Type B pancreatic cell (in vitro differentiated cells): Measurements from ENCODE around the gene C16orf82. TPM values are rescaled to one million over a fixed set of nuclear protein-coding genes. Genes with fewer than 3 reads are reported as not detected.
A peak's percentile ranks its signal among the peaks of the same experiment; 100 is the strongest.
"Not testable (repeated sequence)": the region's sequence is repeated elsewhere in the genome, so short reads cannot be mapped to it uniquely, and the experiment has no call there.

ENCODE experiments used
- DNase-seq: peaks from one replicate; pipeline ENCODE4 v3.0.0; 2021; ENCODE audit warnings: mixed read lengths; ENCODE audit not compliant: unreplicated experiment; ENCODE audit errors: extremely low spot score
- H3K27ac Mint-ChIP-seq: 2 replicates; pipeline ENCODE4 v1.8.0; 2021; ENCODE audit warnings: mild to moderate bottlenecking, mixed read lengths
- H3K27me3 Mint-ChIP-seq: 2 replicates; pipeline ENCODE4 v1.8.0; 2021; ENCODE audit warnings: mixed read lengths
- H3K36me3 Mint-ChIP-seq: 2 replicates; pipeline ENCODE4 v1.8.0; 2021; ENCODE audit warnings: mixed read lengths
- H3K4me1 Mint-ChIP-seq: one replicate; pipeline ENCODE4 v1.8.0; 2021; ENCODE audit warnings: mixed read lengths; ENCODE audit not compliant: unreplicated experiment
- H3K4me3 Mint-ChIP-seq: 2 replicates; pipeline ENCODE4 v1.8.0; 2021; ENCODE audit warnings: mild to moderate bottlenecking, mixed read lengths
- H3K9me3 Mint-ChIP-seq: 2 replicates; pipeline ENCODE4 v1.8.0; 2021; ENCODE audit warnings: mixed read lengths
- total RNA-seq: library from RNA; stranded (reverse); gene quantifications from 2 replicates; pipeline ENCODE4 v1.2.1, GENCODE V29; 2021; ENCODE audit warnings: low replicate concordance
- TF ChIP-seq, protein P1 (sequence below): fragments of 200-600 bp; sonication (generic); conservative IDR thresholded peaks from 2 replicates; pipeline ENCODE4 v1.5.0; 2021; ENCODE audit warnings: antibody characterized with exemption, mild to moderate bottlenecking

Gene C16orf82
- total RNA-seq, 1 donor from 2014 or later = 0.43 TPM

DNA sequence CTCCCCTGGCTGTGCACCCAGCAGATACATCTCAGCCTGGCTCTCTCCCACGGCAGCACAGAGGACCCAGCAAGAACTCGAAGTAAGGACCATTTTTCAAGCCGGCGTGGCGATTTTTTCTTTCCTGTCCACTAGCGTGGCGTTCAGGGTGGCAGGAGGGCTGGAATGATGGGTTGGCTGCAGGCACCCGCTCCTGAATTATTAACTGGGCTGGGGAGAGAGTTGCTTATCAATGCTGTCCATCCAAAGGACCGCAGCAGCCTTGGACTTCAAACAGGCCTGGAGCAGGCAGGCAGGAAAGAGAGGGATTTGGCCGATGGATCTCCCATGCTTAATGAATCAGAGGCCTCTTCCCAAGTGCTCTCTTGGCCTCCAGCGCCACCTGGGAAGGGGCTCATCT lies 7.0 kb downstream of the C16orf82 start:
- no peaks in the 10 kb centered on the region for H3K4me1 Mint-ChIP-seq
- H3K4me3 Mint-ChIP-seq = no peak overlapping the region
- H3K9me3 Mint-ChIP-seq = peaks cover 7% of the 10 kb centered on the region
- H3K27ac Mint-ChIP-seq = no peak overlapping the region
- H3K27me3 Mint-ChIP-seq = peaks cover 10% of the 10 kb centered on the region
- no peak for DNase-seq
- no peaks in the 10 kb centered on the region for H3K36me3 Mint-ChIP-seq
- TF ChIP-seq, protein P1, sequence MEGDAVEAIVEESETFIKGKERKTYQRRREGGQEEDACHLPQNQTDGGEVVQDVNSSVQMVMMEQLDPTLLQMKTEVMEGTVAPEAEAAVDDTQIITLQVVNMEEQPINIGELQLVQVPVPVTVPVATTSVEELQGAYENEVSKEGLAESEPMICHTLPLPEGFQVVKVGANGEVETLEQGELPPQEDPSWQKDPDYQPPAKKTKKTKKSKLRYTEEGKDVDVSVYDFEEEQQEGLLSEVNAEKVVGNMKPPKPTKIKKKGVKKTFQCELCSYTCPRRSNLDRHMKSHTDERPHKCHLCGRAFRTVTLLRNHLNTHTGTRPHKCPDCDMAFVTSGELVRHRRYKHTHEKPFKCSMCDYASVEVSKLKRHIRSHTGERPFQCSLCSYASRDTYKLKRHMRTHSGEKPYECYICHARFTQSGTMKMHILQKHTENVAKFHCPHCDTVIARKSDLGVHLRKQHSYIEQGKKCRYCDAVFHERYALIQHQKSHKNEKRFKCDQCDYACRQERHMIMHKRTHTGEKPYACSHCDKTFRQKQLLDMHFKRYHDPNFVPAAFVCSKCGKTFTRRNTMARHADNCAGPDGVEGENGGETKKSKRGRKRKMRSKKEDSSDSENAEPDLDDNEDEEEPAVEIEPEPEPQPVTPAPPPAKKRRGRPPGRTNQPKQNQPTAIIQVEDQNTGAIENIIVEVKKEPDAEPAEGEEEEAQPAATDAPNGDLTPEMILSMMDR = no peak

DNA sequence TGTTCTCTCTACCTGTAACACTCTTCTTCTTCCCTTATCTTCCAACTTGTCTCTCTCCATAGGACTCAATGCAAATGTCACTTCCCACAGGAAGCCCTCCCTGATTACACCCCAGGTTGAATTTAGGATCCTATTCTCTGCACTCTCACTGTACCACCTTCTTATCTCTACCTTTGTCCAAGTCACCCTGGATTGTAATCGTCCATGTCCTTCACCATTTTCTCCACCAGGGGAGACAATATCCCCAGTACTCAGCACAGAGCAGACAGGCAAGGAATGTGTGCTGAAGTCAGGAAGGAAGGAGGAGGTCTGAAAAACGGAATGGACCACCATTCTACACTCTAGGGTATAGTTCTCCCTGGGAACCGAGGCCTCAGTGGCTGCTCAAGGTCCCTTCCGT lies 14.2 kb downstream of the C16orf82 start:
- peaks cover 4% of the 10 kb centered on the region for H3K4me1 Mint-ChIP-seq
- peaks cover 30% of the 10 kb centered on the region for H3K27me3 Mint-ChIP-seq
- TF ChIP-seq, protein P1 = peak; percentile 68

DNA sequence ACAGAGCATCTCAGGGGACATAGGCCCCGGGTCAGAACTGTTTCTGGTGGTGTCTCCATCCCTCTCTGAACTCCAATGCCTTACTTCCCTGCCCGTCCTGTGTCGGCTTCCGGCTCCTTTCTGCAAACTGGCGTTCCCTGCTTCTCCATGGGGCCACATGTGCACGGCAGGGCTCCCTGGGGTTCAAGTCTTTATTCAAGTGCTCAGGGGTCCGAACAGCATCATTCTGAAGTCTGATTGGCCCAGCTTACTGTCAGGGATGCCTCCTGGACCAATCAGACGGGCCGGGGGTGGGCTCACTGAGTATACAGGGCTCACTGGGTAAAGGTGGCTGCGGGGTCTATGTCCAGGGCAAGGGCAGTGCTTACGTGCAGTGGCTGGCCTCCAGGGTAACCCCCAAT lies 17.1 kb downstream of the C16orf82 start:
- H3K9me3 Mint-ChIP-seq = no peaks in the 10 kb centered on the region
- H3K36me3 Mint-ChIP-seq = no peaks in the 10 kb centered on the region
- peaks cover 4% of the 10 kb centered on the region for H3K4me1 Mint-ChIP-seq
- TF ChIP-seq, protein P1 = no peak
- no peak overlapping the region for H3K27ac Mint-ChIP-seq
- H3K27me3 Mint-ChIP-seq = peaks cover 28% of the 10 kb centered on the region
- H3K4me3 Mint-ChIP-seq = no peak overlapping the region
- no peak for DNase-seq

More for the DNA sequence above, 14.2 kb downstream of the C16orf82 start:
- Mint-ChIP-seq H3K36me3 (no peaks in the 10 kb centered on the region), H3K9me3 (peaks cover 6% of the 10 kb centered on the region), H3K27ac (no peak overlapping the region), H3K4me3 (no peak overlapping the region)
- DNase-seq = no peak

DNA sequence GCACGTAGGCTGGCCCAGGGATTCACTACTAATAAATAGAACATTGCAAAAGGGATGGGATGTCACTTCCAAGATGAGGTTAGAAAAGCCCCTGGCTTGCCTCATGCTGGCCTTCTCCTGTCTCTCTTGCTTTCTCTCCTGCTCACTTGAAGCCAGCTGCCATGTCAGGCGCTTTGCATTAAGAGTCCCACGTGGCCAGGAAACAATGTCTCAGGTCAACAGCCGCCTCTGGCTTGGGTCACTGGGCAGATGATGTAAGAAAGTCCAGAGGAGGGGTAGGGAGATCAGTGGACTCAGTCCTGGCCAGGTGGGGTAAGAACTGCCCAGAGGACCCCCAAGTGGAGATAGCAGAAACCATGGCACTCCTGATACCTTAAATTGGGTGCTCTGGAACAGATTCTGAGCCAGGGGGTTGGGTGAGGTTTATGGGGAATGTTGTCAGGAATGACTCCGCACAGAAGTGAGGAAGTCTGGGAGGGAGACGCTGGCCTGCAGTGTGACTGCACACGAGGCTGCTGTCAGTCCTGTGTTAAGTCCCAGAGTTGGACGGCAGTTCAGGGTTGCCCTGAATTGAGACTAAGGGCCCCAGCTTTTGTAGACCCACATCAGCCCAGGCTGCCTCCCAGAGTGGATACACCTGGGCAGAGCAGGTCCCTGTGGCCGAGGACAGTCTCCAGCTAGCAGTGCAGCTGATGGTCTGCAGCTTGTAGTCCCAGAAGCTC lies 17.7 kb downstream of the C16orf82 start:
- H3K36me3 Mint-ChIP-seq = no peaks in the 10 kb centered on the region
- no peaks in the 10 kb centered on the region for H3K9me3 Mint-ChIP-seq
- TF ChIP-seq, protein P1 = no peak
- peaks cover 26% of the 10 kb centered on the region for H3K27me3 Mint-ChIP-seq
- H3K27ac Mint-ChIP-seq = no peak overlapping the region
- peaks cover 4% of the 10 kb centered on the region for H3K4me1 Mint-ChIP-seq
- no peak overlapping the region for H3K4me3 Mint-ChIP-seq
- DNase-seq = no peak

DNA sequence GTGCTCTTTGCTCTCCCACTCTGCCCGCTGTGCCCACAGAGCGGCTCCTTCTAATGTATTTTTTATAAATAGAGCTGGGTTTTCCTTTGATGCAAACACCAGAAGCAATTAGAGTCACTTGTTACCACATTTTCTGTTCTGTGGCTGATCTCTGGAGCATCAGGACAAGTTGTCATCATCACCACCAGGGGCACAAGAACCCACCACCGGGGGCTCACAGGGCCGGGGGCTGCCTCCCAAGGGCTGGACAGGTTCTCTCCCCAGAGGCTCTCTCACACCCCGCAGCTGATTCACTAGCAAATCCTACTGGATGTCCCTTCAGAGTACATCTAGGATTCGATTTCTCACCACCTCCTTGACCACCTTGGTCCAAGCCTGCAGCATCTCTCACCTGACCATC lies 18.5 kb downstream of the C16orf82 start:
- no peak overlapping the region for H3K4me3 Mint-ChIP-seq
- peaks cover 4% of the 10 kb centered on the region for H3K4me1 Mint-ChIP-seq
- peaks cover 26% of the 10 kb centered on the region for H3K27me3 Mint-ChIP-seq
- DNase-seq = no peak
- TF ChIP-seq, protein P1 = no peak
- no peak overlapping the region for H3K27ac Mint-ChIP-seq
- H3K9me3 Mint-ChIP-seq = no peaks in the 10 kb centered on the region
- H3K36me3 Mint-ChIP-seq = no peaks in the 10 kb centered on the region

DNA sequence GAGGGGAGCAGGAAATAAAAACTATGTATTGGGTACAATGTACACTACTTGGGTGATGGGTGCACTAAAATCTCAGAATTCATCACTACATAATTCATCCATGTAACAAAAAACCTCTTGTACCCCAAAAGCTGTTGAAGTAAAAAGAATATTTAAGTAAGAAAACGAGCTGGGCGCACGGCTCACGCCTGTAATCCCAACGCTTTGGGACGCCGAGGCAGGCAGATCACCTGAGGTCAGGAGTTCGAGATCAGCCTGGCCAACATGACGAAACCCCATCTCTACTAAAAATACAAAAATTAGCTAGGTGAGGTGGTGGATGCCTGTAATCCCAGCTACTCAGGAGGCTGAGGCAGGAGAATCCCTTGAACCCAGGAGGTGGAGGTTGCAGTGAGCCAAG lies 19.3 kb downstream of the C16orf82 start:
- H3K27ac Mint-ChIP-seq, H3K4me3 Mint-ChIP-seq: not testable (repeated sequence)

More for the DNA sequence above, 19.3 kb downstream of the C16orf82 start:
- H3K36me3 Mint-ChIP-seq, DNase-seq, H3K9me3 Mint-ChIP-seq, H3K4me1 Mint-ChIP-seq: not testable (repeated sequence)
- H3K27me3 Mint-ChIP-seq = peaks cover 28% of the 10 kb centered on the region
